Activated T-cell treated with anti-CD3 and anti-CD28 coated beads, Interleukin-2, amount 50 U/mL, for 4 hours (primary cell): ENCODE measurements around the gene ARHGAP21. TPM values are rescaled to one million over a fixed set of nuclear protein-coding genes. Genes with fewer than 3 reads are reported as not detected.

Experiments used
- ATAC-seq, 2 donors: fragments of 200-7000 bp; cut with Tn5 transposase; one replicate each; pipeline ENCODE4 v1.10.0; 2021
- DNase-seq: peaks from one replicate; pipeline ENCODE4 v3.0.0-alpha.2; 2020
- H3K27me3 Mint-ChIP-seq: one replicate; pipeline ENCODE4 v1.8.0; 2021; ENCODE audit warnings: low read depth, mixed read lengths
- H3K36me3 Mint-ChIP-seq: one replicate; pipeline ENCODE4 v1.8.0; 2022; ENCODE audit warnings: mixed read lengths; ENCODE audit not compliant: insufficient read depth
- H3K4me1 Mint-ChIP-seq: one replicate; pipeline ENCODE4 v1.8.0; 2021; ENCODE audit warnings: low read depth, mixed read lengths
- H3K4me3 Mint-ChIP-seq: one replicate; pipeline ENCODE4 v1.8.0; 2021; ENCODE audit warnings: mild to moderate bottlenecking, moderate library complexity, mixed read lengths
- H3K9me3 Mint-ChIP-seq: one replicate; pipeline ENCODE4 v1.8.0; 2021; ENCODE audit warnings: mixed read lengths
- total RNA-seq, 3 donors: library from RNA; stranded (reverse); gene quantifications; one replicate each; pipeline ENCODE4 v1.2.1, GENCODE V29; 2021

The ARHGAP21 gene
- total RNA-seq, 3 donors from 2014 or later, result 11.4 to 15.8 (median 12.7) TPM

DNA sequence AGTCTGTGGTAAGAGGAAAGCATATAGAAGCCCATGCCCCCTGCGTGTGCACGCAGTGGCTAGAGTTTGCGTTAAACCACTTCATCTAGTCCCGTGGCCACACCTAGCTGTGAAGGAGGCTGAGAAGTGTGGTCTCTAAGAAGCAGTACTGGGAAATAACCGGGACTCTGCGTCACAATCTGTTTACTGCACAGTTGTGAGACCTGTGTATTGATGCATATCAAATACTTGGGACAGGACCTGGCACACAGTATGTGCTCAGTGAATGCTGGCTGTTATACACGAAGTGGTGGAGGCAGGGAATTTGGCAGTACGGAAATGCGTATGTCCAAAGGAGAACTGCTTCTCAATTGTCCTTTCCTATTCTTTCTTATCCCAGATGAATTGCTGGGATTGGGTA is 149.5 kb downstream of the ARHGAP21 start:
- Mint-ChIP-seq H3K36me3 (no peaks in the 10 kb centered on the region), H3K9me3 (no peaks in the 10 kb centered on the region), H3K4me3 (no peak overlapping the region), H3K4me1 (peaks cover 5% of the 10 kb centered on the region), H3K27me3 (peaks cover 13% of the 10 kb centered on the region)
- no peak for DNase-seq
- ATAC-seq, result no peak

DNA sequence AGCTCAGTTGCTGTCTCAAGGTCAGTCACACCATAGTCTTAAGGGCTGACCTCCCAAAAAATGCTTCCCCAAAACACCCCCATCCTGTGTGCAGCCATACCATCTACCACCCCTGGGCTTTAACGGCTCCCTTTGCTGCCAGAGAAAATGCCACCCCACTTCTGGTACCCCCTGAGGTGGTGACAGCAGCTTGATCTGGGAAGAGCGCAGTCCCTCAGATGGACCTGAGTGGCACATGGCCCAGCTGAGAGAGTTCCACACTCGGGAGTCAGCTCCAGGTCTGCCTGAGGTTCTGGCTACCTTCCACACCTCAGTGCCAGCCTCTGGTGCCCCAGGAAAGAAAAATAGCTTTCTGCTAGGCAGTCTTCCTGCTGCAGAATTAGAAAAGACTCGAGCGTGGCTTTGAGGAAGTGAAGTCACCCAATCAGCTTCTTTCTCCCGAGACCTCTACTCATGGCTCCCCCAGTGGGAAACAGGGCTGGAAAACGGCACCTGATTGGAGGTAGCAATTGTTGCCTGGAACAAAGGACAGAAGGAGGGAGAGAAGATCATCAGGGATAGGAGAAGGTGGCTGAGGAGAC is 151.7 kb downstream of the ARHGAP21 start:
- DNase-seq, result no peak
- Mint-ChIP-seq H3K36me3 (no peaks in the 10 kb centered on the region), H3K4me3 (no peak overlapping the region), H3K4me1 (peaks cover 5% of the 10 kb centered on the region), H3K9me3 (no peaks in the 10 kb centered on the region), H3K27me3 (peaks cover 22% of the 10 kb centered on the region)
- no peak for ATAC-seq

DNA sequence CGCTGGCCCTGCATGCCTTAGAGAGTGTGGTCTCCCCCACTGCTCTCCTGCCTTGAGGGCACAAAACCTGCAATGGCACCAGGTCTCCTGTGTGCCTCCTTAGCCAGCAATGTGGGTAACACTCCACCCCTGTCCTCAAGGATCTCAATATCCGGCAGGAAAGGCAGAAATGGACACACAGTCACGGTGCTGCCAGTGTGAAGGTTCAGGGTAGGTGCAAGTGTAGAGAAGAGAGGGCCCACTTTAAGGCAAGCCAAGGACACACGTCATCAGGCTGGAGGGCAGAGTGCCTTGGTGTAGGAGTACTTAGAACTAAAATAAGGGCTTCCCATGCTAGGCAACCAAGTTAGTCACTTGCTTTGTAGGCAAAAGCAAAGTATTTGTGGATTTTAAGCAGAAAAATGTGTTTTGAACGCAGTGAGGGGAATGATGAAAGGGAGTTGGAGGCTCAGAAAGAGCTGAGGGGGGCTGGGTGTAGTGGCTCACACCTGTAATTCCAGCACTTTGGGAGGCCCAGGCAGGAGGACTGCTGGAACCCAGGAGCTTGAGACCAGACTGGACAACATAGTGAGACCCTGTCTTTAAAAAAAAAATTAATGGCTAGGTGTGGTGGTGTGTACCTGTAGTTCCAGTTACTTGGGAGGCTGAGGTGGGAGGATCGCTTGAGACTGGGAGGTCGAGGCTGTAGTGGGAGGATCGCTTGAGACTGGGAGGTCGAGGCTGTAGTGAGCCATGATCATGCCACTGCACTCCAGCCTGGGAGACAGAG is 152.8 kb downstream of the ARHGAP21 start:
- H3K27me3 Mint-ChIP-seq, result peaks cover 23% of the 10 kb centered on the region

DNA sequence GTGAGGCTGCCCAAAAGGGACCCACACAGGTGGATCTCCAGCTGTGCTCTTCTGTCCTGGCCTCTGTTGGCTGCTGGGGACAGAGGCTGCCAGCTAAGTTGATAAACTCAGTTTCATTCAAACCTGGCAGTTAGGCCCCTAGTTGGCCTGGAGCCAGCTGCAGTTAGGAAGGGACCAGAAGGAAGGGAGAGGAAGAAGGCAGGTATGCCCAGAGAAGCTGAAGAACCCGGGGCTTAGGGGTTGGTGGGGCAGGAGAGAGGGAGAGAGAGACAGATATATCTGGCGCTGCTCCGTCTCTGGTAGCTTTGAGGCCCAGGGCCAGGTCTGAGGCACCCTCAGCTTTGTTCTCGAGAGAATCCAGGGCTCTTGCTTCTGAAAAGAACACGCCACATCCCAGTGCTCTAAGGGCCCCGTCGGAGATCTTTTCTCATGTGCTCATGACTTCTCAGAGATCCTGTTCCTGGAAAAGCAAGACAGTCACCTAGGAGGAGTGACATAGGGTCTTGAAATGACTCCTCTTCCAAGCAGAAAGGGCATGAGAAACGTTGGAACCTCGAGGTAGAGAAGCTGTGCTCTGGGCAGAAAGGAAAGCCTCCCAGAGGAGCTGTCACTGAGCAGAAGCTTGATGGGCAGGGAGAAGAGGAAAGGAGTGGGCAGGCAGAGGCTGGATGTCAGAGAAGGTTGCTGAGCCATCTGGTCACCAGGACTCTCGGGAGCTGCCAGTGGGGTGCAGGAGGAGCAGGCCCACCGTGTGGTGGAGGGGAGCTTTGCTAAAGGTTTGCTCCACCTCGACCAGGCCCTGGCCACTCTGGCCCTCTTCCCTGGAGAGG is 153.6 kb downstream of the ARHGAP21 start:
- Mint-ChIP-seq H3K27me3 (peaks cover 24% of the 10 kb centered on the region), H3K36me3 (no peaks in the 10 kb centered on the region), H3K4me1 (peaks cover under 1% of the 10 kb centered on the region), H3K9me3 (no peaks in the 10 kb centered on the region), H3K4me3 (no peak overlapping the region)
- DNase-seq (no peak), ATAC-seq (no peak)

More for the DNA sequence above, 152.8 kb downstream of the ARHGAP21 start:
- H3K4me3 Mint-ChIP-seq, result no peak overlapping the region
- no peak for ATAC-seq
- H3K4me1 Mint-ChIP-seq, result peaks cover 5% of the 10 kb centered on the region
- no peak for DNase-seq
- H3K36me3 Mint-ChIP-seq, result no peaks in the 10 kb centered on the region
- H3K9me3 Mint-ChIP-seq, result no peaks in the 10 kb centered on the region

DNA sequence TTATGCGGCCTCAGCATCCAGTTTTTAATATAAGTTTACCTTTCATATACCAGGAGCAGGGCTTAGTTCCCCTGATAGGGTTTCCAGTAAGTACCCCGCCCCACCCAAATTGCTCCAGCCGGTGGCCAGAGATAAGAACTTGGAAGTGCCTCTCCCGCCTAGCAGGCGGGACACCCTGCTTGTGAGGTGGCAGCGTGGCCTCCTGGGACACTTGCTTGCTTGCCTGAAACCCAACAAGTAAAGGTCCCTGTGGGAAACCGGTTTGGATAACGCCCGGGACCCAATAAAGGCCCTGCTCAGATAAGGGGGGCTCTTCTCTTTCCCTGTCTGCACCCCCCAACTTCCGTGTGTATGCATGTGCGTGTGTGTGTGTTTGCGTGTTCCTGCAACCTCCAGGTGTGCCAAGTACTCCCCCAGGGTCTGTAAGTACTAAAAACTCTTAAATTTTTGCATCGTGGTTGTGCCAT is 154.3 kb downstream of the ARHGAP21 start:
- H3K9me3 Mint-ChIP-seq, result no peaks in the 10 kb centered on the region
- no peak overlapping the region for H3K4me3 Mint-ChIP-seq
- ATAC-seq (no peak), DNase-seq (no peak)
- no peaks in the 10 kb centered on the region for H3K4me1 Mint-ChIP-seq
- no peaks in the 10 kb centered on the region for H3K36me3 Mint-ChIP-seq
- H3K27me3 Mint-ChIP-seq, result peaks cover 19% of the 10 kb centered on the region

DNA sequence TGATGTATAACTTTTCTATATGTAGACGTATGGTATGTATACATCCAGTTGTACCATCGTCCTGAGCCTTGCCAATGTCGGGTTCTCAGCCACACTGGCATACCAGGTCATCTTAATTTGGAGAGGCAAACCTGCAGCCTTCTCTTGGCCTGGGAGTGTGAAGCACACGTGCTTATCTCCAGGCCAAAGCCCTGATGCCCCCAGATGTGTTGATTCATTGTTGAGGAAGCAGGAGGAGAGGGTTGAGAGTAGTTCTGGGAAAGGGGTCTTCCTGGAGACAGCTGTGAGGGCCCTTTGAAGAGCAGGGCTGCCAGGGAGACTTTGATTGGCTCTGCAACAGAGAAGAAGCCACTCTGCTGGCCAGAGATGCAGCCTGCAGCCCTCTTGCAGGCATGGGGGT is 155.6 kb downstream of the ARHGAP21 start:
- H3K27me3 Mint-ChIP-seq, result peaks cover 18% of the 10 kb centered on the region
- H3K4me3 Mint-ChIP-seq, result no peak overlapping the region
- H3K36me3 Mint-ChIP-seq, result no peaks in the 10 kb centered on the region
- DNase-seq (no peak), ATAC-seq (no peak)
- no peaks in the 10 kb centered on the region for H3K9me3 Mint-ChIP-seq
- H3K4me1 Mint-ChIP-seq, result no peaks in the 10 kb centered on the region

DNA sequence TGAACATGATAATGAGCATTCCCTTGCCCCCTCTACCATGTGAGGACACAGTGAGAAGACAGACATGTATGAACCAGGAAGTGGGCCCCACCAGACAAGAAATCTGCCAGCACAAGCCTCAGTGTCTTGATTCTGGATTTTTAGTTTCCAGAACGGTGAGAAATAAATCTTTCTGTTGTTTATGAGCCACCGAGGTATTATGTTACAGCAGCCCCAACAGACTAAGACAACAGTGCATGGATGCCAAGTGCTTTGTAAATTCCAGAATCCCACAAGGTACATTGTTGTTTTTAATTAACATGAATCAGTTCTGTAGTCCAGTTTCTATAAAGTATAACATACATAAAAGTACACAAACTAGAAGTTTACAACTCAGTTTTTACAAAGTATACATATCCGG is 162.2 kb downstream of the ARHGAP21 start:
- H3K9me3 Mint-ChIP-seq, result no peaks in the 10 kb centered on the region
- peaks cover 6% of the 10 kb centered on the region for H3K27me3 Mint-ChIP-seq
- peaks cover 4% of the 10 kb centered on the region for H3K4me1 Mint-ChIP-seq
- no peak for DNase-seq
- no peak for ATAC-seq
- no peaks in the 10 kb centered on the region for H3K36me3 Mint-ChIP-seq
- no peak overlapping the region for H3K4me3 Mint-ChIP-seq

DNA sequence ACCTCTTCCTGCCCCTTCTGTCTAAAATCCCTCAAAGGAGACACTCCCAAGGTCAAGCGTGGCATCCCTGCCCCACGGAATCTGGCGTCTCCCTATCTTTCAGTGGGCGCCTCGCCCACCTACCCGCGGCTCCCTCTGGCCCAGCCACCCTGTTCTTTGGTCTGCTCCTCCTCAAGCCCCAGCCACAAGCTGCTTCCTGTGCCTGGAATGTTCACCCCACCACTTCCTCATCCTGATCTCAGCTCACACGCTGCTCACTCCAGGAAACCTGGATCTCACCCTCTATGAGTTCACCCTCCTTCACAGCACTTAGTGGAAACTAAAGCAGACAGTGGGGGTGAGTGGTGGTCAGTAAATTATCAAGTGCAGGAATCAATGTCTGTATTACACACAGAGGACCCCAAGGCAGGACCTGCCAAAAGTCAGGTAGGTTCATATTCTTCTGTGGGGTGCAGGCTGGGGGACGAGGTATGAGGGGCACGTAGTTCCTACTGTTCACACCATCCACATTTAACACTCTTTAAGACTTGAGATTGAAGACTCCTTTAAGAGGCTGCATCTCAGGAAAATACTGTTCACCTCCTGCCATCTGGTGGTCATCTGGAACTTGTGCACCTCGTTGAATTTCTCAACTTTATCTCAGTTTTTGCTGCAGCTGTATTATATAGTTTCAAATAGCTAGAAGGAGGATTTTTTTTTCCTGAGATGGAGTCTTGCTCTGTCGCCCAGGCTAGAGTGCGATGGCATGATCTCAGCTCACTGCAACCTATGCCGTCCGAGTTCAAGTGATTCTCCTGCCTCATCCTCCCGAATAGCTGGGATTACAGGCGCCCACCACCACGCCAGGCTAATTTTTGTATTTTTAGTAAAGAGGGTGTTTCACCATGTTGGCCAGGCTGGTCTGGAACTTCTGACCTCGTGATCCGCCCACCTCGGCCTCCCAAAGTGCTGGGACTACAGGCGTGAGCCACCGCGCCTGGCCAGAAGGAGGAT is 166.6 kb downstream of the ARHGAP21 start:
- Mint-ChIP-seq H3K36me3 (no peaks in the 10 kb centered on the region), H3K4me3 (no peak overlapping the region), H3K27me3 (peaks cover 4% of the 10 kb centered on the region), H3K4me1 (peaks cover 4% of the 10 kb centered on the region), H3K9me3 (no peaks in the 10 kb centered on the region)
- ATAC-seq, result no peak
- DNase-seq, result no peak

DNA sequence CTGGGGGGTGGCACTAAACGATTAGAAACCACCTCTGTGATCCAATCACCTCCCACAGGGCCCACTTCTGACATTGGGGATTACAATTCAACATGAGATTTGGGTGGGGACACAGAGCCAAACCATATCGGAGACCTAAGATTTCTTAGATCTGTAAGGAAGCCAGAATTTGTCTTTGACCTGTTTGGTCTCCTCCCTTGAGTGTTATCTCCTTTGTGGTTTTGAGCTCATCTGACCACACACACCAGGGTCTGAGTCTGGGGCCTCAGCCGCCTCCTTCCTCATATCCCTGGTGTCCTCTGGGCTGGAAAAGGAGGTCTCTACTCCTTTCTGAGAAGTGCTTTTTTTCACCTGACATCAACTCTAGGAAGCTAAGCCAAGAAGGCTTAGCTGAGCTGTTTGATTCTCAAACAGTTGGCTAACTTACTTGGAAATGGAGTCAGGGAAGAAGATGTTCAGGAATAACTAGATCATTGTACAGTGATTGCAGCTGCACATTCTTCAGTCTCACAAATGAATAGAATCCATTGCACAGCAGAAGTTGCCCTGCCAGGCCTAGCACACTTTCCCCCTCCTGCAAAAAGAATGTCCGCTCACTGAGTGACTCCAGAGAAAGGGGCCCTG is 167.4 kb downstream of the ARHGAP21 start:
- peaks cover 4% of the 10 kb centered on the region for H3K4me1 Mint-ChIP-seq
- no peak overlapping the region for H3K4me3 Mint-ChIP-seq
- no peaks in the 10 kb centered on the region for H3K9me3 Mint-ChIP-seq
- DNase-seq, result no peak
- H3K36me3 Mint-ChIP-seq, result no peaks in the 10 kb centered on the region
- no peak for ATAC-seq
- peaks cover 4% of the 10 kb centered on the region for H3K27me3 Mint-ChIP-seq

DNA sequence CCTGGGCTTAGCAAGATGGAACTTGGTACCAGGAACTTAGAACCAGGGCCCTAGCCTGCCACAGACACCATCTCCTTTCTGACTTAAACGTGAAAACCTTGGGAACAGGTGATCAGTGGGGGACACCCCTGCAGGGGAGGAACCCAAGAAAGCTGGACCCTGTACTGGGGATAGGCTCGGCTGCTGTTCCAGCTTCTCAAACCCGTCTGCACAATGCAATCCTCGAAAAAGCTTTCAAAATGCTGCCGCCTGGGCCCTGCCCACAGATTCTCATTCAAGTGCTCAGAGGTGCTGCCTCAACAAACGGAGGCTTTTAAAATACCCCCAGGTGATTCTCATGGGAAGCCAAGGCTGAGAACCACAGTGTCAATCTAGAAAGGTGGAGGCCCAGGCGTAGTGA is 169.7 kb downstream of the ARHGAP21 start:
- no peaks in the 10 kb centered on the region for H3K9me3 Mint-ChIP-seq
- no peak overlapping the region for H3K4me3 Mint-ChIP-seq
- ATAC-seq (no peak), DNase-seq (no peak)
- H3K4me1 Mint-ChIP-seq, result peaks cover 4% of the 10 kb centered on the region
- H3K27me3 Mint-ChIP-seq, result peaks cover 7% of the 10 kb centered on the region
- H3K36me3 Mint-ChIP-seq, result no peaks in the 10 kb centered on the region

DNA sequence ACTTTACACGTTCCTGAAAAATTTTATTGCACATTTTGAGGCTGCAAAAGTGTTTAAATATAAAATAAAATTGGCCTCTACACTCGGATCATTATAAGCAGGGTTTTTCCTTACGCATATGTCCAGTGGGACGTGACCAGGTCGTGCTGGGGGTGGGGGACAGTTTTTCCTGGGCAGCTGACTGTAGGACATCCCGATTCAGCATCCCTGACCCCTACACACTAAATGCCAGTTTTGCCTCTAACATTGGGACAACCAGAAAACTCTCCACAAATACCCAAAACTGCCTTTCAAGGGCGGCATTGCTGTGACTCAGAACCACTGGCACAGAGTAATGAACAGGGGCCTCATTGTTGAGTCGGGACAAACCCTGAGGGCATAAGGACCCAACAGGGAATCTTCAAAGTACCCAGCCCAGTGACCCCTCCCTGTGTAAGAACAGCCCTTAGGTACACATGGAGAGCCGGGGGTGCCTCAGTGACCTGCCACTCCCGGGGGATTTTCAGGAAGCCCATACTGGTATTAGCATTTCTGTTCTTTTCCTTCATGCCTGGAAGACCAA is 170.6 kb downstream of the ARHGAP21 start:
- no peaks in the 10 kb centered on the region for H3K36me3 Mint-ChIP-seq

DNA sequence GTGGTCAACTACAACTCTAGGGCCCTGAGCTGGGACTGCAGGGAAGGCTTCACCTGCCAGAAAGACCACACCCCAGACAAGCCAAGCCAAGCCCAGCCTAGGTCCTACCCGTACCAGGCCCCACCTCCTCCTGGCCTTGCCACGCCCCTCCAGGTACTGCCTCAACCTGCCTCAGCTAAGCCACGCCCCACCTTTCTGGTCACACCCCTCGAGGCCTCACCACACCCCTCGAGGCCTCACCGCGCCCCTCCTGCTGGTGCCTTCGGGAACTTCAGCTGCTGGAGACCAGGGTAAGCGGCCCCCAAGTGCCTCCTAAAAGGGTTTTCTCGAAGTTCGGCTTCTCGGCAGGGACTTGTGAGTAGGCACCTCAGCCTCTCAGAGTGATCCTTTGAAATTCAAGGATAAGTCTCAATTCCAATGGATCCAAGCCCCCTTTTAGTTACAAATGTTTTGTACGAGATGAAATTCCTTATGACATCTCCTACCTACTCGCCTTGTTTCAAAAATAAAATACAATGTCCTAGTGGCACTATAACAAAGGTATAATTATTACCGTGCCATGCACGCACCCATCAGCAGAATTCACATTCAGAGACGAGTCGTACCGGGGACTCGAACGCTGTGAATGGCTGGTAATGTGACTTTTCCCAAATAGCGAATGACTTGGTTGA is 171.2 kb downstream of the ARHGAP21 start:
- Mint-ChIP-seq H3K36me3 (no peaks in the 10 kb centered on the region), H3K27me3 (peaks cover 7% of the 10 kb centered on the region), H3K9me3 (no peaks in the 10 kb centered on the region), H3K4me1 (peaks cover 4% of the 10 kb centered on the region), H3K4me3 (no peak overlapping the region)
- no peak for DNase-seq
- ATAC-seq, result peak; percentile 30 to 54

More for the DNA sequence above, 170.6 kb downstream of the ARHGAP21 start:
- peaks cover 4% of the 10 kb centered on the region for H3K4me1 Mint-ChIP-seq
- H3K27me3 Mint-ChIP-seq, result peaks cover 7% of the 10 kb centered on the region
- ATAC-seq, result no peak
- no peak overlapping the region for H3K4me3 Mint-ChIP-seq
- no peaks in the 10 kb centered on the region for H3K9me3 Mint-ChIP-seq
- no peak for DNase-seq

DNA sequence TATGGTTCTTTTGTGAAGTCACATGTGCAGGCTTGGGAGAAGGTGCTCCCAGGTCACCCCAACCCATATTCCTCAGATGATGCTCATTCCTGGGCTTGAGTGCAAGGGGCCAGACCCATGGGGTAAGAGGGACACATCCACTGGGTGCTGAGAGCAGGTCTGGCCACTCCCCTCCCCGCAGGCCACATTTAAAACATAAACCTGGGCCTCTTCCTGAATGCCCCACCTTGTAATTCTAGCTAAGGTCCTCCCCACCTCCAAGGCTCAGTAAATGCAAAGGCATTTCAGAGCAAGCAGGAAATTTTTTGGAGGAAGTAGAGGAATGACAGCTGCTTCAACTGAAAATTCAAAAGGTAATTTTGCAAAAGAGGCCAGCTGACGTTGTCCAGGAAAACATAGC is 172.5 kb downstream of the ARHGAP21 start:
- H3K4me3 Mint-ChIP-seq, result no peak overlapping the region
- H3K9me3 Mint-ChIP-seq, result no peaks in the 10 kb centered on the region
- DNase-seq (no peak), ATAC-seq (no peak)
- no peaks in the 10 kb centered on the region for H3K36me3 Mint-ChIP-seq
- H3K4me1 Mint-ChIP-seq, result no peaks in the 10 kb centered on the region
- H3K27me3 Mint-ChIP-seq, result peaks cover 4% of the 10 kb centered on the region
